GM23338 (cell line): ENCODE results near the gene XPO6. TPM values are rescaled to one million over a fixed set of nuclear protein-coding genes. Genes with fewer than 3 reads are reported as not detected.

Experiments used
- ATAC-seq: fragments of 200-7000 bp; cut with Tn5 transposase; 3 replicates; pipeline ENCODE4 v1.9.1; 2020
- DNase-seq: peaks from one replicate; pipeline ENCODE4 v3.0.0-alpha.2; 2015; ENCODE audit warnings: low spot score
- H2AFZ ChIP-seq: fragments of 200-600 bp; sonication (generic); 2 replicates; pipeline ENCODE4 v1.8.0; 2016; ENCODE audit warnings: antibody characterized with exemption, mild to moderate bottlenecking, moderate library complexity
- H3F3A ChIP-seq: fragments of 200-600 bp; sonication (generic); replicated peaks from 2 replicates; pipeline ENCODE4 v1.8.0; 2017; ENCODE audit warnings: antibody characterized with exemption, mixed run types, low read depth
- H3K27ac ChIP-seq: fragments of 200-600 bp; sonication (generic); 2 replicates; pipeline ENCODE4 v1.6.1; 2016; ENCODE audit warnings: low read depth
- H3K27me3 ChIP-seq: fragments of 200-600 bp; sonication (generic); 2 replicates; pipeline ENCODE4 v1.8.0; 2016; ENCODE audit warnings: mild to moderate bottlenecking, mixed run types, moderate library complexity; ENCODE audit not compliant: insufficient read depth
- H3K36me3 ChIP-seq: fragments of 200-600 bp; sonication (generic); 2 replicates; pipeline ENCODE4 v1.8.0; 2016; ENCODE audit warnings: mild to moderate bottlenecking; ENCODE audit not compliant: insufficient read depth
- H3K4me1 ChIP-seq: fragments of 200-600 bp; sonication (generic); 2 replicates; pipeline ENCODE4 v1.8.0; 2016; ENCODE audit warnings: mild to moderate bottlenecking, moderate library complexity; ENCODE audit not compliant: insufficient read depth
- H3K4me2 ChIP-seq: fragments of 200-600 bp; sonication (generic); 2 replicates; pipeline ENCODE4 v1.7.1; 2017; ENCODE audit warnings: mixed run types
- H3K4me3 ChIP-seq: fragments of 200-600 bp; sonication (generic); 2 replicates; pipeline ENCODE4 v1.6.1; 2016; ENCODE audit warnings: mixed run types
- H3K79me2 ChIP-seq: fragments of 200-600 bp; sonication (generic); replicated peaks from 2 replicates; pipeline ENCODE4 v1.8.0; 2017; ENCODE audit warnings: mild to moderate bottlenecking; ENCODE audit not compliant: insufficient read depth
- H3K9me2 ChIP-seq: fragments of 200-600 bp; sonication (generic); 2 replicates; pipeline ENCODE4 v1.8.0; 2017; ENCODE audit not compliant: insufficient read depth
- H4K20me1 ChIP-seq: fragments of 200-600 bp; sonication (generic); replicated peaks from 2 replicates; pipeline ENCODE4 v1.8.0; 2017; ENCODE audit warnings: mild to moderate bottlenecking; ENCODE audit not compliant: insufficient read depth
- H3K27ac Mint-ChIP-seq: 2 replicates; pipeline ENCODE4 v1.8.0; 2020; ENCODE audit warnings: inconsistent platforms, mild to moderate bottlenecking, moderate library complexity, mixed read lengths
- H3K27me3 Mint-ChIP-seq: 3 replicates; pipeline ENCODE4 v1.8.0; 2022; ENCODE audit warnings: low read depth, mild to moderate bottlenecking, moderate library complexity, mixed read lengths, inconsistent platforms; ENCODE audit not compliant: insufficient read depth, poor library complexity
- H3K36me3 Mint-ChIP-seq: 3 replicates; pipeline ENCODE4 v1.8.0; 2021; ENCODE audit warnings: low read depth, mild to moderate bottlenecking, inconsistent platforms, moderate library complexity, mixed read lengths
- H3K4me1 Mint-ChIP-seq: 3 replicates; pipeline ENCODE4 v1.8.0; 2020; ENCODE audit warnings: mild to moderate bottlenecking, inconsistent platforms, mixed read lengths
- H3K4me3 Mint-ChIP-seq: 3 replicates; pipeline ENCODE4 v1.8.0; 2021; ENCODE audit warnings: moderate library complexity, mild to moderate bottlenecking, inconsistent platforms, mixed read lengths
- H3K9me3 Mint-ChIP-seq: 3 replicates; pipeline ENCODE4 v1.8.0; 2020; ENCODE audit warnings: moderate library complexity, mild to moderate bottlenecking, inconsistent platforms, mixed read lengths
- CREB1 ChIP-seq: fragments of 250-450 bp; sonication (Bioruptor Pico); IDR thresholded peaks from 2 replicates; pipeline ENCODE4 v1.5.0; 2020; ENCODE audit warnings: low read depth, mild to moderate bottlenecking, moderate library complexity
- CTCF ChIP-seq, 2 experiments: fragments of 200-600 bp in 1 of 2; sonication (generic) in 1 of 2; conservative IDR thresholded peaks; 2 replicates each; pipeline versions ENCODE4 v1.5.1 to v1.6.1; 2016 to 2017; ENCODE audit warnings: antibody characterized with exemption in 2 of 2, low read depth in 2 of 2, mild to moderate bottlenecking in 2 of 2, moderate library complexity in 1 of 2
- ETS1 ChIP-seq: IDR thresholded peaks from 2 replicates; pipeline ENCODE4 v1.6.1; 2016; ENCODE audit warnings: antibody characterized with exemption
- EZH2 ChIP-seq: fragments of 200-600 bp; sonication (generic); IDR thresholded peaks from one replicate; pipeline ENCODE4 v1.8.0; 2017; ENCODE audit warnings: antibody characterized with exemption, mild to moderate bottlenecking, low read depth; ENCODE audit not compliant: unreplicated experiment
- EZH2phosphoT487 ChIP-seq: fragments of 200-600 bp; sonication (generic); IDR thresholded peaks from one replicate; pipeline ENCODE4 v1.8.1; 2018; ENCODE audit warnings: antibody characterized with exemption; ENCODE audit not compliant: unreplicated experiment
- JUNB ChIP-seq: IDR thresholded peaks from one replicate; pipeline ENCODE4 v1.6.1; 2016; ENCODE audit warnings: antibody characterized with exemption; ENCODE audit not compliant: unreplicated experiment
- NANOG ChIP-seq: IDR thresholded peaks from 2 replicates; pipeline ENCODE4 v1.6.1; 2016; ENCODE audit warnings: antibody characterized with exemption, borderline replicate concordance
- POLR2AphosphoS5 ChIP-seq: IDR thresholded peaks from 2 replicates; pipeline ENCODE4 v1.6.1; 2016; ENCODE audit warnings: antibody characterized with exemption, low read depth
- REST ChIP-seq: IDR thresholded peaks from one replicate; pipeline ENCODE4 v1.6.1; 2018; ENCODE audit warnings: antibody characterized with exemption; ENCODE audit not compliant: unreplicated experiment
- STAT1 ChIP-seq: IDR thresholded peaks from one replicate; pipeline ENCODE4 v1.6.1; 2016; ENCODE audit warnings: antibody characterized with exemption; ENCODE audit not compliant: unreplicated experiment
- ZNF114 ChIP-seq: fragments of 250-450 bp; sonication (Bioruptor Pico); IDR thresholded peaks from 2 replicates; pipeline ENCODE4 v1.5.0; 2020; ENCODE audit warnings: mild to moderate bottlenecking, moderate library complexity
- ZNF331 ChIP-seq: fragments of 250-450 bp; sonication (Bioruptor Pico); IDR thresholded peaks from 2 replicates; pipeline ENCODE4 v1.5.0; 2020; ENCODE audit warnings: low read depth, mild to moderate bottlenecking, moderate library complexity
- ZNF462 ChIP-seq: fragments of 250-450 bp; sonication (Bioruptor Pico); IDR thresholded peaks from 2 replicates; pipeline ENCODE4 v1.5.0; 2020; ENCODE audit warnings: mild to moderate bottlenecking, moderate library complexity
- polyA plus RNA-seq: library from polyadenylated mRNA; unstranded; fragments of >200 nt; fragmentation: Nextera tagmentation; extraction: Ambion mirVana; gene quantifications from 2 replicates; pipeline ENCODE4 v1.2.1, GENCODE V29; 2016
- total RNA-seq: library from RNA; depleted of rRNA; stranded (reverse); fragments of >200 nt; shearing (Covaris generic); gene quantifications from 2 replicates; pipeline ENCODE4 v1.2.3, GENCODE V29; 2014

XPO6 gene
- total and polyA plus RNA-seq, 2 experiments from 2014 or later: 83.9 to 178 TPM

- no peaks in the 10 kb centered on the region for H3K9me3 Mint-ChIP-seq
- no peaks in the 10 kb centered on the region for H3K36me3 Mint-ChIP-seq
- TF ChIP-seq ZNF114: no peak
- TF ChIP-seq POLR2AphosphoS5: no peak
- TF ChIP-seq CTCF (conservative IDR thresholded peaks at IDR 0.05; ENCODE audit: low read depth in 2 of 2): no peak
- no peak for TF ChIP-seq REST
- no peak for TF ChIP-seq CREB1 (CRISPR knock-in tag)
- no peak for TF ChIP-seq ZNF331
- TF ChIP-seq ZNF462 (CRISPR knock-in tag): no peak
- TF ChIP-seq NANOG: no peak
- no peak for TF ChIP-seq ETS1
- no peak for TF ChIP-seq EZH2
- TF ChIP-seq JUNB: no peak
- TF ChIP-seq EZH2phosphoT487: no peak
- TF ChIP-seq STAT1: no peak
- no peak for DNase-seq
- H3K4me3 Mint-ChIP-seq: no peak overlapping the region
- Histone ChIP-seq H3K27ac (no peak overlapping the region), H3K36me3 (no peaks in the 10 kb centered on the region), H3K4me3 (no peak overlapping the region), H3F3A (peaks cover 7% of the 10 kb centered on the region; the same call in 1 of the 2 replicates), H3K9me2 (peaks cover 6% of the 10 kb centered on the region; the same call in 1 of the 2 replicates), H3K4me1 (no peaks in the 10 kb centered on the region), H3K79me2 (no peaks in the 10 kb centered on the region), H2AFZ (no peak overlapping the region), H3K4me2 (no peak overlapping the region), H3K27me3 (no peaks in the 10 kb centered on the region), H4K20me1 (no peaks in the 10 kb centered on the region)
- no peak overlapping the region for H3K27ac Mint-ChIP-seq
- peaks cover 13% of the 10 kb centered on the region for H3K27me3 Mint-ChIP-seq
- H3K4me1 Mint-ChIP-seq: peaks cover 6% of the 10 kb centered on the region
- no peak for ATAC-seq
These were observed 5.6 kb upstream of the XPO6 start for GRCh38 chr16:28217326-28217725.
